Colon (tissue), 2 donors: ENCODE measurements around the gene CAMTA1.

Experiments
- FAIRE-seq: peaks from 2 replicates; lab custom pipeline; 2012; peaks lifted over from hg19 to GRCh38; lab: Jason Lieb, UNC
- donor health status: control.
- donor health status: control.

The CAMTA1 gene

GRCh38 chr1:7536891-7537591 is 751.8 kb downstream of the CAMTA1 start:
- no peak for FAIRE-seq

DNA sequence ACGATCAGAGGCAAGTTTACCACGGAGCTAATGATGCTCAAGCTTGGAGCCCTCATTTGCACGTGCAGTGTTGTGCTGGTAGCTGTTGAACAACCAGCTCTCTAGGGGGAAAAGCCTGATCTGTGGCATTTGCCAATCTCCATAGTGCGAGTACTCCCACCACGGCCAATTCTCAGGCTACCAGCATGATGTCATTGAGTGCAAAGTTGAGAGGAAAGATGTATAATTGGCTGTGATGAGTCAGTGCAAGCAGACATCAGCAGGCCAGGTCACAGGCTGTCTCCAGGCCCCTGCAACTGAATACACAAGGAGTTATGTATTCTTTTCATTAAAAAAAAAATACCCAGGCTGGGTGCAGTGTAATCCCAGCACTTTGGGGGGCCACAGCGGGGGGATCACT is 752.8 kb downstream of the CAMTA1 start:
- FAIRE-seq = no peak

- FAIRE-seq = no peak
Measured at GRCh38 chr1:7538849-7539768, 753.9 kb downstream of the CAMTA1 start.

- FAIRE-seq = no peak
Measured at GRCh38 chr1:7539769-7540175, 754.5 kb downstream of the CAMTA1 start.

GRCh38 chr1:7540816-7541215 is 755.6 kb downstream of the CAMTA1 start:
- no peak for FAIRE-seq

DNA sequence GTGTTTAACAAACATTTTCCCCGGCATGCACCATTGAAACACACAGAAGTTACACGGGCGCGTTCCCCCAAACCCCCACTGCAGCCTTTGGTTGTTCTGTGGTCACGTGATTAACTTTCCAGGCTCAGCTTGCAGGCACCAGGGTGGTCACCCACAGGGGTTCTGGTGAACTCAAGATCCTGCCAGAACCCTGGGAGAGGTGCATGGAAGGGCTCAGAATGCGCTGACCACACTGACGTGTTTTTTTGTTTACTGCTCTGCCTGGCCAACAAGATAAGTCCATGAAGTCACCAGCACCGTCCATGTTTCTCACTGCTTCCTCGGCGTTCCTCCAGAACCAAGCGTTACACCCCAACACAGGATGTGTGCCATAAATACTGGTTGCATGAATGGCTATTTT is 756.4 kb downstream of the CAMTA1 start:
- no peak for FAIRE-seq

DNA sequence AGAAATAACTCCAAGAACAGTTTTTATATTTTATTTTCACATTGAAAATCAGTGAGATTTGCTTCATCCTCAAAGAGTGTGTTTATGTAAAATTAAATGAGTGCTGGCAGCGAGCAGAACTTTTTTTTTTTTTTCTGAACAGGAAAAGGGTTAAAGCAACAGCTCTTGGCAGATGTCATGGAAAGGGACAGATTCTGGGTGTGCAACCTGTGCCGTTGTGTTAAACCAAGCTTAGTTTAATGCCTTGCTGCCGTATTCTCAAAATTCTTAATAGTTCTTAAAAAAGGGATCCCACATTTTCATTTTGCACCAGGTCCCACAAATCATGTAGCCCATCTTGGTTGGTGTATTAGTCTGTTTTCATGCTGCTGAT is 758.5 kb downstream of the CAMTA1 start:
- no peak for FAIRE-seq

- no peak for FAIRE-seq
Measured at GRCh38 chr1:7549277-7550161, 764.3 kb downstream of the CAMTA1 start.

- FAIRE-seq = no peak
Measured at GRCh38 chr1:7550261-7550865, 765.1 kb downstream of the CAMTA1 start.

GRCh38 chr1:7550981-7551380 is 765.7 kb downstream of the CAMTA1 start:
- FAIRE-seq = no peak

- FAIRE-seq = no peak
Measured at GRCh38 chr1:7551442-7551841, 766.2 kb downstream of the CAMTA1 start.

- no peak for FAIRE-seq
Measured at GRCh38 chr1:7552402-7552801, 767.1 kb downstream of the CAMTA1 start.

DNA sequence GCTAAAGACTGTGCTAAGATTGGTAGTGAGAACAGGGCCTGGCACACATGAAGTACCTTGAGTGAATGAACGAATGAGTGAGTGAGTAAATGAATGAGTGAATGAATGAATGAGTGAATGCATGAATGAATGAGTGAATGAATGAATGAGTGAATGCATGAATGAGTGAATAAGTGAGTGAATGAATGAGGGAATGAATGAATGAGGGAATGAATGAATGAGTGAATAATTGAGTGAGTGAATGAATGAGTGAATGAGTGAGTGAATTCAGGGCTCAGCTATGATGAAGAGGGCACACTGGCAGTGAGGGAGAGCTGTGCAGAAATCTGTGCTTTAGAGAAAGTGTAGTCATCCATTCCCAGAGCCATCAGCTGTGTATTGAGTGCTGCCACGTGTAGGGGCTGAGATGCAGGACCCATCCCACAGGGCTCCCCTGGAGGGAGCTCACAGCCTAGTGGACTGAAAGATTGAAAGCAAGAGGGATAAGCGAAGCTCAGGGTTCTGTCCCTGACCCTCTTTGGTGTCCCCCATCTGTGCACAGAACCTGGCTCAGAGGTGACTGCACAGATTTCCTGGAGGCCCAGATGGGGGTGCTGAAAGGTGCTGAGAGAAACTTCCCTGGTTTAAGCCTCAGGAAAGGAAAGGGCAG is 767.9 kb downstream of the CAMTA1 start:
- no peak for FAIRE-seq

DNA sequence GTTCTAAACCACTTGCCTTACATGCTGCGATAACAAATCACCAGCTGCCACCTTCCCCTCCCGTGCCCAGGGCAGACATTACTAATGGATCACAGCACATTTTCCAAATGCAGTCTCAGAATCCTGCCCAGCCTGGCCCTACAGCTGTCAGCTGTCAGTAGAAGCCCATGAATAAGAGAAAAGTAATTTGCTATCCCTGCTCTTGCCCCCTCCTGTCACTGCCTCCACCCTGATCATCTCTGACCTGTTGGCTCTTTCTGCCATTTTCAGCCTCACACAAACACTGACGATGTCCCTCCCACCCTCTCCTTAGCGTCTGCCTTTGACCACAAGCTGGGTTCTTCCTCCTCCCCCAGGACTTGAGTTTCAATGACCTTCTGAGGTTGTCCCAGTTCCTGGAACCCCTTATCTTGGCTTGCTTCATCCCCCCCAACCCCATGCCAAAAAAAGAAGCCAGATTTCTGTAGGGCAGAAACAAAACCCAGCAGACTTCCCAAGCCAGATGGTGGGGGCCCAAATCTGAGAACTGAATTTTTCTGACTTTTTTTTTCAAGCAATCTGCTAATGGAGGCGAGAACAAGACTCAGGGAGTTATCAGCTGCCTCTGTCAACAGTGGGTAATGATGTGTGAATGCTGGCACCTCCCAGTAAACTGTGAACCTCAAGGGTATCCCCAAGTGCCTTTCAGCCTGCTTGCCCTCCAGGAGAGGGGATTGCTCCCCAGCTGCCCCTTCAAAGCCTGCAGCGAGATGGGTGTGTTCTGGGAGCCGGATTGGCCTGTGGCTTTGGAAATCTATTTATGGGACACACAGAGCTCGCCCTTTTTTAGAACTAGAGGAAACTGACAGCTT is 769.4 kb downstream of the CAMTA1 start:
- no peak for FAIRE-seq

- no peak for FAIRE-seq
Measured at GRCh38 chr1:7555391-7556185, 770.3 kb downstream of the CAMTA1 start.

- FAIRE-seq = no peak
Measured at GRCh38 chr1:7557301-7557891, 772.1 kb downstream of the CAMTA1 start.

- FAIRE-seq = no peak
Measured at GRCh38 chr1:7558041-7558461, 772.8 kb downstream of the CAMTA1 start.

- no peak for FAIRE-seq
Measured at GRCh38 chr1:7558481-7558880, 773.2 kb downstream of the CAMTA1 start.
